ENCODE measurements around the gene DCLK2. TPM values are rescaled to one million over a fixed set of nuclear protein-coding genes. Genes with fewer than 3 reads are reported as not detected.
"Not testable (repeated sequence)": the region's sequence is repeated elsewhere in the genome, so short reads cannot be mapped to it uniquely, and the experiment has no call there.

DCLK2 gene
- total RNA-seq, 1 donor from 2014 or later = 32.6 TPM

GRCh38 chr4:150178161-150178560 is 99.9 kb downstream of the DCLK2 start:
- no peak for DNase-seq (ENCODE audit: low spot score)
- intact Hi-C loops (cut with DNase I) = no loop called here

- intact Hi-C loops (cut with DNase I) = no loop called here
Observed at GRCh38 chr4:150181536-150181935, 103.3 kb downstream of the DCLK2 start.

GRCh38 chr4:150182794-150183193 is 104.5 kb downstream of the DCLK2 start:
- no peak for DNase-seq (ENCODE audit: low spot score)
- intact Hi-C loops (cut with DNase I) = no loop called here

More at GRCh38 chr4:150181536-150181935, 103.3 kb downstream of the DCLK2 start:
- DNase-seq (ENCODE audit: low spot score) = no peak

- intact Hi-C loops (cut with DNase I); DNase-seq (ENCODE audit: low spot score): not testable (repeated sequence)
Observed at GRCh38 chr4:150185033-150185432, 106.8 kb downstream of the DCLK2 start.

- no peak for DNase-seq (ENCODE audit: low spot score)
- intact Hi-C loops (cut with DNase I) = no loop called here
Observed at GRCh38 chr4:150192986-150193385, 114.7 kb downstream of the DCLK2 start.

- intact Hi-C loops (cut with DNase I); DNase-seq (ENCODE audit: low spot score): not testable (repeated sequence)
Observed at GRCh38 chr4:150197256-150197655, 119.0 kb downstream of the DCLK2 start.

GRCh38 chr4:150199056-150199455 is 120.8 kb downstream of the DCLK2 start:
- intact Hi-C loops (cut with DNase I) = no loop called here
- no peak for DNase-seq (ENCODE audit: low spot score)

GRCh38 chr4:150205016-150205415 is 126.8 kb downstream of the DCLK2 start:
- intact Hi-C loops (cut with DNase I) = no loop called here
- no peak for DNase-seq (ENCODE audit: low spot score)

- intact Hi-C loops (cut with DNase I) = no loop called here
Observed at GRCh38 chr4:150206265-150206664, 128.0 kb downstream of the DCLK2 start.

GRCh38 chr4:150206954-150207353 is 128.7 kb downstream of the DCLK2 start:
- intact Hi-C loops (cut with DNase I) = no loop called here
- no peak for DNase-seq (ENCODE audit: low spot score)

More at GRCh38 chr4:150206265-150206664, 128.0 kb downstream of the DCLK2 start:
- no peak for DNase-seq (ENCODE audit: low spot score)

GRCh38 chr4:150207871-150208270 is 129.6 kb downstream of the DCLK2 start:
- no peak for DNase-seq (ENCODE audit: low spot score)
- intact Hi-C loops (cut with DNase I) = loop anchor here (2.0 kb wide), 1 partner anchor 197 kb away; no protein-coding TSS in a partner anchor

- intact Hi-C loops (cut with DNase I) = loop anchor here (2.0 kb wide), 1 partner anchor 198 kb away; no protein-coding TSS in a partner anchor
- no peak for DNase-seq (ENCODE audit: low spot score)
Observed at GRCh38 chr4:150209140-150209829, 131.0 kb downstream of the DCLK2 start.

GRCh38 chr4:150211016-150211415 is 132.8 kb downstream of the DCLK2 start:
- intact Hi-C loops (cut with DNase I) = loop anchor here (5.0 kb wide), 1 partner anchor 134 kb away; the partner anchor contains the start of gene DCLK2
- DNase-seq (ENCODE audit: low spot score) = no peak

- no peak for DNase-seq (ENCODE audit: low spot score)
- intact Hi-C loops (cut with DNase I) = loop anchor here (5.0 kb wide), 1 partner anchor 135 kb away; the partner anchor contains the start of gene DCLK2
Observed at GRCh38 chr4:150211799-150212445, 133.7 kb downstream of the DCLK2 start.

GRCh38 chr4:150212485-150212884 is 134.2 kb downstream of the DCLK2 start:
- intact Hi-C loops (cut with DNase I) = loop anchor here (5.0 kb wide), 1 partner anchor 135 kb away; the partner anchor contains the start of gene DCLK2
- no peak for DNase-seq (ENCODE audit: low spot score)

- intact Hi-C loops (cut with DNase I) = loop anchor here (5.0 kb wide), 1 partner anchor 136 kb away; the partner anchor contains the start of gene DCLK2
- no peak for DNase-seq (ENCODE audit: low spot score)
Observed at GRCh38 chr4:150212927-150213326, 134.7 kb downstream of the DCLK2 start.

GRCh38 chr4:150215601-150216000 is 137.4 kb downstream of the DCLK2 start:
- intact Hi-C loops (cut with DNase I) = no loop called here

GRCh38 chr4:150216726-150217125 is 138.5 kb downstream of the DCLK2 start:
- DNase-seq (ENCODE audit: low spot score) = no peak
- intact Hi-C loops (cut with DNase I) = no loop called here

More at GRCh38 chr4:150215601-150216000, 137.4 kb downstream of the DCLK2 start:
- no peak for DNase-seq (ENCODE audit: low spot score)

GRCh38 chr4:150217192-150217591 is 138.9 kb downstream of the DCLK2 start:
- intact Hi-C loops (cut with DNase I) = no loop called here

GRCh38 chr4:150217808-150218207 is 139.6 kb downstream of the DCLK2 start:
- DNase-seq (ENCODE audit: low spot score) = no peak
- intact Hi-C loops (cut with DNase I) = no loop called here

More at GRCh38 chr4:150217192-150217591, 138.9 kb downstream of the DCLK2 start:
- DNase-seq (ENCODE audit: low spot score) = no peak

GRCh38 chr4:150218447-150218846 is 140.2 kb downstream of the DCLK2 start:
- no peak for DNase-seq (ENCODE audit: low spot score)
- intact Hi-C loops (cut with DNase I) = no loop called here
